DOHH2 (cell line): ENCODE measurements around the gene NOL3.

ENCODE experiments used
- EZH2phosphoT487 ChIP-seq: fragments of 200-600 bp; sonication (generic); IDR thresholded peaks from 2 replicates; pipeline ENCODE4 v1.6.1; 2017; ENCODE audit warnings: borderline replicate concordance, mild to moderate bottlenecking, antibody characterized with exemption, low read length, moderate library complexity, mixed read lengths
- TF ChIP-seq, protein P1 (sequence below): fragments of 200-600 bp; sonication (generic); IDR thresholded peaks from one replicate; pipeline ENCODE4 v1.5.1; 2014; ENCODE audit warnings: antibody characterized with exemption, mild to moderate bottlenecking, low read depth, low read length; ENCODE audit not compliant: poor library complexity, severe bottlenecking

DNA sequence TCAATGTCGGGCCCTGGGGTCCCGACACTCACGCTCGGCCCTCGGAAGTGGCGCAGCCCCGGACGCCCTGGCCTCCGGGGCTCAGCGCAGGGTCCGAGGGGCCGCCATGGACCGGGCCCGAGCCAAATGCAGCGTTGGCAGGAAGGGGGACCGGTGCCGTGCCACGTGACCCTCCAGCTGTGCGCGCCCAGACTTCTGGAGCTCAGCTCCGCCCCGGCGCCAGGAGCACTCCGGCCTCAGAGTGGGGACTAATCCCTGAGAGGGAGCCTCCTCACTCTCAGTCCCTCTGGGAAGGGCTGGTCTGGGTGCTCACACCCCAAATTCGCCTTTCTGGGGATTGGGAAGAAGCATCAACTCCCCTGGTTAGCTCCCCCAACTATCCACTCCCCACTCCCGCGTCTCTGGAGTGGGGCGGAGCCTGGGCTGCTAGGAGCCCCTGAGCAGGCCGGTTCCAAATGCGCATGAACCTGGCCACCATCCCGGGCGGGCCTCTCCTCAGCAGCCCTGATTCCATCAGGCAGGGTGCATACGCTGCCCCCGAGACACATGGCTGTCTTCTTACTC lies 19.4 kb upstream of the NOL3 start, which contains the start of gene B3GNT9:
- TF ChIP-seq, protein P1, sequence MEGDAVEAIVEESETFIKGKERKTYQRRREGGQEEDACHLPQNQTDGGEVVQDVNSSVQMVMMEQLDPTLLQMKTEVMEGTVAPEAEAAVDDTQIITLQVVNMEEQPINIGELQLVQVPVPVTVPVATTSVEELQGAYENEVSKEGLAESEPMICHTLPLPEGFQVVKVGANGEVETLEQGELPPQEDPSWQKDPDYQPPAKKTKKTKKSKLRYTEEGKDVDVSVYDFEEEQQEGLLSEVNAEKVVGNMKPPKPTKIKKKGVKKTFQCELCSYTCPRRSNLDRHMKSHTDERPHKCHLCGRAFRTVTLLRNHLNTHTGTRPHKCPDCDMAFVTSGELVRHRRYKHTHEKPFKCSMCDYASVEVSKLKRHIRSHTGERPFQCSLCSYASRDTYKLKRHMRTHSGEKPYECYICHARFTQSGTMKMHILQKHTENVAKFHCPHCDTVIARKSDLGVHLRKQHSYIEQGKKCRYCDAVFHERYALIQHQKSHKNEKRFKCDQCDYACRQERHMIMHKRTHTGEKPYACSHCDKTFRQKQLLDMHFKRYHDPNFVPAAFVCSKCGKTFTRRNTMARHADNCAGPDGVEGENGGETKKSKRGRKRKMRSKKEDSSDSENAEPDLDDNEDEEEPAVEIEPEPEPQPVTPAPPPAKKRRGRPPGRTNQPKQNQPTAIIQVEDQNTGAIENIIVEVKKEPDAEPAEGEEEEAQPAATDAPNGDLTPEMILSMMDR = no peak
- TF ChIP-seq EZH2phosphoT487 = no peak
